Measurements from ENCODE around the gene NR5A1. TPM values are rescaled to one million over a fixed set of nuclear protein-coding genes. Genes with fewer than 3 reads are reported as not detected.

The NR5A1 gene
- total and polyA plus RNA-seq, 7 donors: 0.03 to 0.60 TPM; not detected in 5

DNA sequence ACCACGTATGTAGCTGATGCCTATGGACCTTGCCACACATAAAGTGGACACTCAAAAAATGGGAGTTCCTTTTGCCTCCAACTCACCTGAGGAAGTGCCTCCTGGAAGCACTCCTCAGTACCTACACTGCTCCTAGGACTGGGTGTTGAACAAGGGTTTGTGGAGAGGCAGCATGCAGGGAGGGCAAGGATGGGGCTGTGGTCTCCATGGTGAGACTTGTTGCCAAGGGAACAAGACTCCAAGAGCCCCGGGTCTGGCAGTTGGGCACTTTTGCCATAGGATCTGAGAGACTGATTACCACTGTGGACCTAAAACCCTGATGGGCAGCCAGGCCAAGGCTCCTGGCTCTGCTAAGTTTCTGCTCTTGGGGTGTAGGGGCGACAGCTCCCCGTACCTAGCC lies 6.9 kb upstream of the NR5A1 start:
- Histone ChIP-seq H3K9me3 (no peaks in the 10 kb centered on the region), H3K27me3 (peaks cover 0 to 14% (median 0%) of the 10 kb centered on the region in 3 donors), H3K4me3 (no peak overlapping the region), H3K4me1 (no peaks in the 10 kb centered on the region), H3K36me3 (no peaks in the 10 kb centered on the region), H3K27ac (no peak overlapping the region)
- DNase-seq: no peak
- intact Hi-C loops (cut with DNase I): no loop called here
- 72 to 84% methylated on average over 4 of the region's 4 CpGs for WGBS, 2 donors
- TF ChIP-seq, protein P1, sequence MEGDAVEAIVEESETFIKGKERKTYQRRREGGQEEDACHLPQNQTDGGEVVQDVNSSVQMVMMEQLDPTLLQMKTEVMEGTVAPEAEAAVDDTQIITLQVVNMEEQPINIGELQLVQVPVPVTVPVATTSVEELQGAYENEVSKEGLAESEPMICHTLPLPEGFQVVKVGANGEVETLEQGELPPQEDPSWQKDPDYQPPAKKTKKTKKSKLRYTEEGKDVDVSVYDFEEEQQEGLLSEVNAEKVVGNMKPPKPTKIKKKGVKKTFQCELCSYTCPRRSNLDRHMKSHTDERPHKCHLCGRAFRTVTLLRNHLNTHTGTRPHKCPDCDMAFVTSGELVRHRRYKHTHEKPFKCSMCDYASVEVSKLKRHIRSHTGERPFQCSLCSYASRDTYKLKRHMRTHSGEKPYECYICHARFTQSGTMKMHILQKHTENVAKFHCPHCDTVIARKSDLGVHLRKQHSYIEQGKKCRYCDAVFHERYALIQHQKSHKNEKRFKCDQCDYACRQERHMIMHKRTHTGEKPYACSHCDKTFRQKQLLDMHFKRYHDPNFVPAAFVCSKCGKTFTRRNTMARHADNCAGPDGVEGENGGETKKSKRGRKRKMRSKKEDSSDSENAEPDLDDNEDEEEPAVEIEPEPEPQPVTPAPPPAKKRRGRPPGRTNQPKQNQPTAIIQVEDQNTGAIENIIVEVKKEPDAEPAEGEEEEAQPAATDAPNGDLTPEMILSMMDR (IDR thresholded peaks at IDR 0.05): no peak
- no peak for TF ChIP-seq POLR2A (IDR thresholded peaks at IDR 0.05)

DNA sequence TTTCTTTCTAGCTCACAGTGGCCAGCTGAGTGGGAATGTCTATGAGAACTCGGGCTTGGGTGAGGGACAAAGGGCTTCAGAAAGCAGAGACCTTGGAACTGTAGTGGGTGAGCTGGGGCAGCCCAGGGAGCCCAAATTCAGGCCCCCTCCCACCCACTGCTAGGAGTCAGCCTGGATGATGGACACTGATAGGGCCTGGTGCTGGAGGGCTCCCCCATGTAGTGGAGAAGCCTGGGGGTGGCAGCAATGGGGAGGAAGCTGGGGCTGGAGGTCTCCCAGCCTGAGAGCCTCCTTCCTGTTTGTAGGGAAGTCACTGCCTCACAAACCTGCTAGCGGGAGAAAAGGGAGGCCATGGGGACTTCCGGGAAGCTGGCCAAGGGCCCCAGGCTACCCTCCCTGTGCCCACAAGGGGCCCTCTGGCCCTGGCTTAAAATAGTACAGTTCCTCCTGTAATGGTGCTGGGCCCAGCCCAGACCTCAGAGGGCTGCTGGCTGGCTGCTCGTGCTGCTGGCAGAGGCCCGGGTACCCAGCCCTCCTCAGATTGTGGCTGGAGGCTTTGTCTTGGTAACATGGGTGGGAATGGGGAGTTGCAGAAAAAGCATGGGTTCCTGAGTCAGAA lies 6.3 kb upstream of the NR5A1 start:
- intact Hi-C loops (cut with DNase I): no loop called here

DNA sequence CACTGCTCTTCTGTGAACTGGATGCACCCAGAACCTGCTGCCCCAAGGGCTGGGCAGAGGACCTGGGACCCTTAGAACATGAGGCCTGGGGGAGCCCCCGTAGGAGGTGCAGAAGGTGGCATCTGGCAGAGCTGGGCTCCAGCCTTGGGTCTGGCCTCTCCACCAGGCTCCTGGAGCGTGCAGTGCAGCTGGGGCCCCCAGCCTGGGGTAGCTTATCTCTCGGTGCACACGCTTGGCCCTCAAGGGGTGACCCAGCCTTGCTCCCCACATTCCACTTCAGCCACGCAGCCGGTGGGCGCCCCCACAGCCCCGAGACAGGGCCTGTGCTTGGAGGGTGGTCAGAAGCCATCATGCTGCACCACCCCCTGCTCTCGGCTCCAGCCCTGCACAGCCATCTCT lies 5.6 kb upstream of the NR5A1 start:
- Histone ChIP-seq H3K4me3 (no peak overlapping the region), H3K9me3 (no peaks in the 10 kb centered on the region), H3K27me3 (peaks cover 0 to 14% (median 0%) of the 10 kb centered on the region in 3 donors), H3K4me1 (no peaks in the 10 kb centered on the region), H3K27ac (no peak overlapping the region), H3K36me3 (no peaks in the 10 kb centered on the region)
- TF ChIP-seq POLR2A (IDR thresholded peaks at IDR 0.05): no peak
- no peak for TF ChIP-seq POLR2AphosphoS5 (IDR thresholded peaks at IDR 0.05)
- no peak for TF ChIP-seq EP300 (IDR thresholded peaks at IDR 0.05)
- TF ChIP-seq, protein P1 (IDR thresholded peaks at IDR 0.05): no peak
- no peak for DNase-seq
- 84 to 85% methylated on average over 9 of the region's 9 CpGs for whole genome bisulfite sequencing, 2 donors
- intact Hi-C loops (cut with DNase I): no loop called here

More for the DNA sequence above, 6.3 kb upstream of the NR5A1 start:
- H3K27ac ChIP-seq: no peak overlapping the region
- no peaks in the 10 kb centered on the region for H3K4me1 ChIP-seq
- no peaks in the 10 kb centered on the region for H3K9me3 ChIP-seq
- TF ChIP-seq EP300 (IDR thresholded peaks at IDR 0.05) (no peak), POLR2A (IDR thresholded peaks at IDR 0.05) (no peak), POLR2AphosphoS5 (IDR thresholded peaks at IDR 0.05) (no peak)
- TF ChIP-seq, protein P1 (IDR thresholded peaks at IDR 0.05): no peak
- peaks cover 0 to 14% (median 0%) of the 10 kb centered on the region in 3 donors for H3K27me3 ChIP-seq
- no peak for DNase-seq
- H3K36me3 ChIP-seq: no peaks in the 10 kb centered on the region
- WGBS, 2 donors: 33 to 55% methylated on average over 5 of the region's 5 CpGs
- H3K4me3 ChIP-seq: no peak overlapping the region

DNA sequence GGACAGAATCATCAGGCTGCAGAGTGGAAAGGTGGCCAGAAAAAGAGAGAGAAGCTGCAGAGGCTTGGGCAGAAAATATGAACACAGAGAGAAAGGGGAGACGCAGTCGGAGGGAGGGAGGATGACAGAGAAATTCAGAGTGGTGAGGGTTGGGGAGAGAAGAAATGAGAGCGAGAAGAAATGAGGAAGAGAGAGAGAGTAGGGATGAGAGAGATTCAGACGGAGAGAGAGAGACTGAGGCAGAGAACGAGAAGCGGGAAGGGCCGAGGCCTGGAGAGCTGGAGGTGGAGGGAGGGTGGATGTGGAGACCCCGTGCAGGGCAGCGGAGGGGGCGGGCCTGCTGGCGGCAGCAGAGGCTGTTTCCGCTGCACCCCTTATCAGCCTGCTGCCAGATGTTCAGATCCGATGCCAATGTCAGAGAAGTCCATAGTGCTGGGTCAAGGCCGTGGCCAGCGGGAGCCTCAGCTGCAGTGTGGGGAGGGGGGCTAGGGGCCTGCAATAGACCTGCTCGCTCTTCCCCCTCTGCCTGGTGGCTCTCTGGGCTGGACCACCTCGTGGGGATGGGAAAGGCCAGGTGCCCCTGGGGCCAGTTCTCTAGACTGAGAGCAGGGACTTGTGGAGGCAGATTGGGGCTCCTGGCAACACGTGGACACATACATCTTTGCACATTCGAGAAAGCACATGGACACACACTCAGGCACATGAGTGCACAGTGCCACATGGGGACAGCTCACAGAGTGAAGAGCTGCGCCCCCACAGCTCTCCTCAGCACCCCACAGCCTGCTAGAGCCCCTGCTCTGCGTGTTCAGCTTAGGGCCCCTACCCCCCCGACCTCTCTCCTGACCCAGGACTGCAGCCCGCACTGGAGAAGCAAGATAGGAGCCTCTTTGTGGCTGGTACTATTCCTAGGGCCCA lies 4.9 kb upstream of the NR5A1 start:
- Histone ChIP-seq H3K4me1 (no peaks in the 10 kb centered on the region), H3K4me3 (no peak overlapping the region), H3K27me3 (peaks cover 0 to 14% (median 0%) of the 10 kb centered on the region in 3 donors), H3K36me3 (no peaks in the 10 kb centered on the region), H3K9me3 (no peaks in the 10 kb centered on the region), H3K27ac (no peak overlapping the region)
- 34 to 44% methylated on average over 23 of the region's 23 CpGs for WGBS, 2 donors
- no peak for TF ChIP-seq POLR2A (IDR thresholded peaks at IDR 0.05)
- TF ChIP-seq POLR2AphosphoS5 (IDR thresholded peaks at IDR 0.05): no peak
- TF ChIP-seq, protein P1 (IDR thresholded peaks at IDR 0.05): no peak
- TF ChIP-seq EP300 (IDR thresholded peaks at IDR 0.05): no peak
- intact Hi-C loops (cut with DNase I): no loop called here
- DNase-seq: no peak

All from sigmoid colon (tissue), 7 donors.